Activated CD4-positive, alpha-beta memory T cell treated with anti-CD3 and anti-CD28 coated beads for 36 hours (primary cell): ENCODE results near the gene TACC2. TPM values are rescaled to one million over a fixed set of nuclear protein-coding genes. Genes with fewer than 3 reads are reported as not detected.

Experiments used
- CTCF ChIA-PET: fragments of 350-600 bp; sonication (Branson Sonifier 250); formaldehyde crosslinking; loops from one replicate; lab custom pipeline; 2021; ENCODE audit warnings: antibody characterized with exemption, inconsistent platforms; lab: Charles Lee
- POLR2A ChIA-PET: fragments of 350-600 bp; sonication (Branson Sonifier 250); formaldehyde crosslinking; loops from one replicate; lab custom pipeline; 2021; ENCODE audit warnings: antibody characterized with exemption; lab: Charles Lee
- DNase-seq: peaks from one replicate; pipeline ENCODE4 v3.0.0-alpha.2; 2020
- H3K27ac Mint-ChIP-seq: one replicate; pipeline ENCODE4 v1.8.0; 2021; ENCODE audit warnings: mixed read lengths
- H3K27me3 Mint-ChIP-seq: one replicate; pipeline ENCODE4 v1.8.0; 2021; ENCODE audit warnings: mixed read lengths
- H3K36me3 Mint-ChIP-seq: one replicate; pipeline ENCODE4 v1.8.0; 2021; ENCODE audit warnings: mixed read lengths
- H3K4me1 Mint-ChIP-seq: one replicate; pipeline ENCODE4 v1.8.0; 2021; ENCODE audit warnings: low read depth, mixed read lengths
- H3K4me3 Mint-ChIP-seq: one replicate; pipeline ENCODE4 v1.8.0; 2021; ENCODE audit warnings: mild to moderate bottlenecking, mixed read lengths
- H3K9me3 Mint-ChIP-seq: one replicate; pipeline ENCODE4 v1.8.0; 2021; ENCODE audit warnings: mixed read lengths
- intact Hi-C: fragments of 100-400 bp; cut with micrococcal nuclease; formaldehyde crosslinking; loops from one replicate; pipeline ENCODE4 v1.15.1; 2023
- total RNA-seq, 2 experiments: library from RNA; stranded (reverse); gene quantifications; one replicate each; pipeline ENCODE4 v1.2.3, GENCODE V29; 2021

The TACC2 gene
- total RNA-seq, 2 experiments from 2014 or later: not detected

DNA sequence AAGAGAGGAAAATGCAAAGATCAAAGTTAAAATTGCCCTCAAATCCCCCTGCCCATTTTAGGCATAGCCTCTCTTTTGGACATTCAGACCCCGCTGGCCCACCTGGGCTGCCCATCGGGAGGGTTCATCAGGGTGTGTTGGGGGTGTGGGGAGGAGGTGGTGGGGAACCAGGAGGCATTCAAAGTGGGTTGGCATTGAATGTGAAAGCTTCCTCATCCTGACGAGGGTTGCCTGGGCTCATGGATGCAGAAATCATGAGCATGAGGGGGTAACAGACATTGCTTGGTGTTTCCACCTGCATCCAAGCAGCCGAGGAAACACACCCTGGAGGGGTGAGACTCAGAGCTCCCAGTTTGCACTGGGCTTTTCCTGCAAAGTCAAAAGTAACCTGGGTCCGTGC lies 302.8 kb downstream of the TACC2 start:
- H3K9me3 Mint-ChIP-seq: no peaks in the 10 kb centered on the region
- no peaks in the 10 kb centered on the region for H3K36me3 Mint-ChIP-seq
- CTCF ChIA-PET: interaction anchor here (0.6 to 1.0 kb wide), 2 partner anchors 274 to 312 kb away, joined by 3 to 4 read pairs; no protein-coding TSS in a partner anchor
- H3K4me1 Mint-ChIP-seq: peaks cover 17% of the 10 kb centered on the region
- intact Hi-C loops: no loop called here
- no peak overlapping the region for H3K4me3 Mint-ChIP-seq
- no peak overlapping the region for H3K27ac Mint-ChIP-seq
- DNase-seq: no peak
- H3K27me3 Mint-ChIP-seq: peaks cover 2% of the 10 kb centered on the region
- POLR2A ChIA-PET: no interaction called here

DNA sequence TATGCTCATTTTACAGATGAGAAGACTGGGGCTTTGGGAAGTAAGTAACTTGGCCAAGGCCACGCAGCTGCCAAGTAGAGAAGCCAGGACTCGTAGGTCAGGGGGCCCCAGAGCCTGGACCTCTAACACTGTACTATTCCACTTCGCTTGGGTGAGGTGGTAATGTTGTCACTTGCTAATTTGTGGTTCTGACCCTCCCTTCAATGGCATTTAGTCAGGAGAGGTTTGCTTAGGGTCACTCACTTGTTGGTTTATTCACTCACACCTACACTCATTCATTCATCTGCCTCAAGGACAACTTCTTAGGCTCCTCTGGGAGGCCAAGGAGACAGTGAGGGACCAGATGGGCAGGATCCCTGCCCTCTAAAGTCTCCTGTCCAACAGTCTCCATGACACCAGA lies 303.4 kb downstream of the TACC2 start:
- no peak overlapping the region for H3K27ac Mint-ChIP-seq
- ChIA-PET CTCF (interaction anchor here (1.0 kb wide), 1 partner anchor 273 kb away, joined by 4 read pairs; no protein-coding TSS in a partner anchor), POLR2A (no interaction called here)
- peaks cover 17% of the 10 kb centered on the region for H3K4me1 Mint-ChIP-seq
- H3K27me3 Mint-ChIP-seq: no peaks in the 10 kb centered on the region
- no peaks in the 10 kb centered on the region for H3K36me3 Mint-ChIP-seq
- no peaks in the 10 kb centered on the region for H3K9me3 Mint-ChIP-seq
- intact Hi-C loops: no loop called here
- no peak overlapping the region for H3K4me3 Mint-ChIP-seq
- no peak for DNase-seq

DNA sequence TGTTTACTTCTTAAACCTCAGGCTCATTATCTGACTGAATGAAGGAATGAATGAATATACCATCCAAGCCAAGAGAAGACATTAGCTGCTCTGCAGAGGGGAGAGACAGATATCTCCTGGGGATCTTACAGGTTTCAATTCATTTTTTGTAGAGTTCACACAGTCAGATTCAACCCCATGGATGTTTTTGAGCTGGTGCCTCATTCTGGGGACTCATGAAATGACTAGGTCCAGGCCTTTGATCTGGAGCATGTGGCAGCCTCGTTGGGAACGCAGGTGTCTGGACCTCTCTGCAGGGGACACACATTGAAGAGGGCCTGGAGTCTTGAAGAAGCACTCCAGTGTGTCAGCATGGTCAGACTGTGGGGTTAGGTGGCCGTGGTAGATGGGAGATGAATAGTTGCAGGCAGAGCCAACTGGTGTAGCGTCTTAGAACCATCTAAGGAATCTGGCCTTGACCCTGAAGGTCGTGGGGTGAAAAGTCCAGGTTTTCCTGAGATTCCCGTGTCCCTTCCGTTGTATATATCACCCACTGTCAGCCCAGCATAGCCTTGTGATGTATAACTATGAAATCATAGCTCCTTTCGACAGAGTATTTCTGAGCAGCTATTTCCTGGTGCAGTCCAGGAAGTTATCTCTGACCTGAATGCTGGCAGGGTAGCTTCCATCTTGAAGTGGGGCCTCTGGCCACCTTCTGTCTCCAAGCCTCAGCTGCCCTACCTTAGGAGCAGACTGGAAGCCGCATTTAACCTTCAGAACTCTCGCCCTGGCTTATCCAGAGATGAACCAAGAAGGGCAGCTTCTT lies 304.4 kb downstream of the TACC2 start:
- peak; percentile 42 for DNase-seq
- Mint-ChIP-seq H3K4me3 (no peak overlapping the region), H3K27me3 (no peaks in the 10 kb centered on the region), H3K36me3 (no peaks in the 10 kb centered on the region), H3K27ac (no peak overlapping the region), H3K4me1 (peaks cover 17% of the 10 kb centered on the region), H3K9me3 (no peaks in the 10 kb centered on the region)
- intact Hi-C loops: no loop called here
- POLR2A ChIA-PET: no interaction called here
- CTCF ChIA-PET: interaction anchor here (1.1 to 6.7 kb wide), 7 partner anchors 14 to 276 kb away, joined by 3 to 178 read pairs (median 4); no protein-coding TSS in a partner anchor

DNA sequence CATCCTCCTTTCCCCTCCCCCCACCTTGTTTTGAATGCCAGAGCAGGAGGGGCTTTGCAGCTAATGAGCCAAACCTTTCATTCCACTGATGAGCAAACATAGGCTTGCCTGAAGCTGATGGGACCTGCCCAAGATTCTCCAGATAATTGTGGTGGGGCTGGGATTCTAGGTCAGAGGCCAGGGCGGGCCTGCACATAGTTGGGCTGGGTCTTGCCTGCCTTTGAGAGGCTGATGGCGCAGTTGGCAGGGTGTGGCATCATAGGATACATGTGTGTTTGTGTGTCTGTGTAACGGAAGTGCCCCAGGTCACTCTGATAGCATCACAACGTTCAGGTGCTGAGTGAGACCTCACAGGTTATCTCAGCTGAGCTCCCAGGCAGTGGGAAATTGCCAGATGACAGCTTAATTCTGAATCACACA lies 305.0 kb downstream of the TACC2 start:
- intact Hi-C loops: no loop called here
- Mint-ChIP-seq H3K4me1 (peaks cover 17% of the 10 kb centered on the region), H3K27me3 (no peaks in the 10 kb centered on the region), H3K4me3 (no peak overlapping the region), H3K9me3 (no peaks in the 10 kb centered on the region), H3K27ac (no peak overlapping the region), H3K36me3 (no peaks in the 10 kb centered on the region)
- DNase-seq: no peak
- ChIA-PET POLR2A (no interaction called here), CTCF (interaction anchor here (1.1 to 6.7 kb wide), 7 partner anchors 14 to 275 kb away, joined by 3 to 178 read pairs (median 4); no protein-coding TSS in a partner anchor)

- intact Hi-C loops: no loop called here
- POLR2A ChIA-PET: no interaction called here
- no peak for DNase-seq
- Mint-ChIP-seq H3K9me3 (no peaks in the 10 kb centered on the region), H3K27ac (no peak overlapping the region), H3K4me1 (peaks cover 16% of the 10 kb centered on the region), H3K36me3 (no peaks in the 10 kb centered on the region), H3K27me3 (no peaks in the 10 kb centered on the region), H3K4me3 (no peak overlapping the region)
- CTCF ChIA-PET: interaction anchor here (1.1 to 6.7 kb wide), 4 partner anchors 27 to 274 kb away, joined by 3 to 178 read pairs (median 39); no protein-coding TSS in a partner anchor
Measured at GRCh38 chr10:122294511-122295450, 305.8 kb downstream of the TACC2 start.

- no peaks in the 10 kb centered on the region for H3K36me3 Mint-ChIP-seq
- peaks cover 13% of the 10 kb centered on the region for H3K4me1 Mint-ChIP-seq
- H3K4me3 Mint-ChIP-seq: no peak overlapping the region
- no peaks in the 10 kb centered on the region for H3K27me3 Mint-ChIP-seq
- ChIA-PET CTCF (interaction anchor here (5.0 to 6.7 kb wide), 2 partner anchors 138 to 270 kb away, joined by 73 to 178 read pairs; no protein-coding TSS in a partner anchor), POLR2A (no interaction called here)
- intact Hi-C loops: no loop called here
- H3K9me3 Mint-ChIP-seq: no peaks in the 10 kb centered on the region
- no peak for DNase-seq
- H3K27ac Mint-ChIP-seq: no peak overlapping the region
Measured at GRCh38 chr10:122295451-122295809, 306.5 kb downstream of the TACC2 start.

DNA sequence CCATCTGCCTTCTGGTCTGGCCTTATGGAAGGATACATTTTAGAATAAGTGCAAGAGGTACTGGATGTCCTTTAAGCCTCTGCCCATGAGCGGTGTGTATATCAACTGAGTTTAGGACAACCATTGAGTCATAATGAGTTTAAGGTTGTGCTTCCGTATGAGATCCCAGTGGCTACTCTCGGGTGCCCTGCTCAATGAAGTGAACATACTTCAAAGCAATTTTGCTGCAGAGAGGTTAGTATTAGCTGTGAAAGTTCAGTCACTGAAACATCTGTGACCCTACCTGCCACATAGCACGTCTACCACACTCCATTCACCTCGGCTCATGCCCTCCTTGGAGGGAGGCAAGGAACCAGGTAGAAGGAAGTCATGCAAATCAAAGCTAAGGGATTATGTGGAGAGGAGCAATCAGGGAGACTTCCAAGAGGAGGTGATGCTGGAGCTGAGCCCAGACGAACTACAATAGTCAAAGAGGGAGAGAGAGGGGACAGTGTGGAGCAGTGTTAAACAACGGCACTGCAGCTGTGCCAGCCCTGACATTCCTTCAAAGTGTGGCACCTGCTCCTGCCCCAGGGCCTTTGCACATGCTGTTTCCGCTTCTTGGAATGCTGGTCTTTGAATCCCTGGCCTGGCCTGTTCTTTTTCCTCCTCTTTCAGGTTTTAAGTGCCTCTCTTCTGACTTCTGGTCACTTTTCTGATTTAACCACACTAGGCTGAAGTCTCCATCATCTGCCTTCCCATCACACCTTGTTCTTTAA lies 307.6 kb downstream of the TACC2 start:
- Mint-ChIP-seq H3K4me1 (peaks cover 13% of the 10 kb centered on the region), H3K9me3 (no peaks in the 10 kb centered on the region), H3K27ac (no peak overlapping the region), H3K36me3 (no peaks in the 10 kb centered on the region), H3K4me3 (no peak overlapping the region), H3K27me3 (no peaks in the 10 kb centered on the region)
- intact Hi-C loops: no loop called here
- ChIA-PET CTCF (interaction anchor here (0.9 to 6.7 kb wide), 4 partner anchors 10 to 269 kb away, joined by 3 to 178 read pairs (median 38); no protein-coding TSS in a partner anchor), POLR2A (no interaction called here)
- DNase-seq: no peak

- H3K4me3 Mint-ChIP-seq: no peak overlapping the region
- CTCF ChIA-PET: interaction anchor here (0.9 to 6.7 kb wide), 4 partner anchors 9 to 268 kb away, joined by 3 to 178 read pairs (median 38); no protein-coding TSS in a partner anchor
- POLR2A ChIA-PET: no interaction called here
- peaks cover 13% of the 10 kb centered on the region for H3K4me1 Mint-ChIP-seq
- H3K27ac Mint-ChIP-seq: no peak overlapping the region
- intact Hi-C loops: no loop called here
- no peak for DNase-seq
- H3K36me3 Mint-ChIP-seq: no peaks in the 10 kb centered on the region
- H3K9me3 Mint-ChIP-seq: no peaks in the 10 kb centered on the region
- H3K27me3 Mint-ChIP-seq: no peaks in the 10 kb centered on the region
Measured at GRCh38 chr10:122297583-122297982, 308.6 kb downstream of the TACC2 start.

GRCh38 chr10:122298206-122298597 lies 309.2 kb downstream of the TACC2 start:
- no peak overlapping the region for H3K27ac Mint-ChIP-seq
- H3K36me3 Mint-ChIP-seq: no peaks in the 10 kb centered on the region
- intact Hi-C loops: loop anchor here (1.0 kb wide), 2 partner anchors 137 to 267 kb away; no protein-coding TSS in a partner anchor
- peaks cover 9% of the 10 kb centered on the region for H3K4me1 Mint-ChIP-seq
- DNase-seq: no peak
- H3K9me3 Mint-ChIP-seq: no peaks in the 10 kb centered on the region
- POLR2A ChIA-PET: no interaction called here
- CTCF ChIA-PET: interaction anchor here (0.9 to 6.7 kb wide), 19 partner anchors 10 to 267 kb away, joined by 3 to 178 read pairs (median 5); no protein-coding TSS in a partner anchor
- no peak overlapping the region for H3K4me3 Mint-ChIP-seq
- no peaks in the 10 kb centered on the region for H3K27me3 Mint-ChIP-seq

DNA sequence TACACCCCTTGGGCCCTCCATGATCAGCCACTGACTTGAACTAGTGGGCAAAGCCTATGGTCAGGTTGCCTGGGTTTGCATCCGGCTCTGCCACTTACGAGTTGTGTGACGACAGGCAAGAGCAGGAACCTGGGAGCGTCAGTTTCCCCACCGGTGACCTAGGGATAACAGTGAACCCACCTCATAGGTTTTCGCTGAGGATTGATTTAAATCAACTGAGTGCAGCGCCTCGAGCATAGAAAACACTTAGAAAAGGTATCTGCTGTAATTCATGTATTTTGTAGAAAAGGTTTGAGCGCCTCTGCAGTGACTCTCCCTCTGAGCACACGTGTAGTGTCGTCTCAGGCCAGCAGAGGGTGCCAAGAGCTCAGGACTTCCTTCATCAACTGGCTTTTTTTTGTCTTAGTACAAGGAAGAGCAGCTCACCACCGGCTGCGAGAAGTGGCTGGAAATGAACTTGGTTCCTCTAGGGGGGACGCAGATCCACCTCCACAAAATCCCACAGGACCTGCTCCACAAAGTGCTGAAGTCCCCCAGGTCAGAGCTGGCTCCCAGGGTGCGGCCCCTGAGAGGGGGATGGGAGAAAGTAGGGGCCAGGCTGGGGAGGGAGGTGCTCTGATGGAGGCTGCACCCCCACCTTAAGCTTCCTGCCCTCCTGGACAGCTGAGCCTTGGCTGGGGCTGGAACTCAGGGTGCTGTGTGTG lies 309.8 kb downstream of the TACC2 start:
- POLR2A ChIA-PET: no interaction called here
- intact Hi-C loops: loop anchor here (1.0 kb wide), 3 partner anchors 44 to 267 kb away; no protein-coding TSS in a partner anchor
- no peaks in the 10 kb centered on the region for H3K27me3 Mint-ChIP-seq

More for the DNA sequence above, 309.8 kb downstream of the TACC2 start:
- peak; percentile 79 for DNase-seq
- H3K27ac Mint-ChIP-seq: no peak overlapping the region
- H3K9me3 Mint-ChIP-seq: no peaks in the 10 kb centered on the region
- H3K4me3 Mint-ChIP-seq: no peak overlapping the region
- CTCF ChIA-PET: interaction anchor here (0.6 to 6.7 kb wide), 30 partner anchors 9 to 267 kb away, joined by 3 to 178 read pairs (median 4); partner anchors contain the start of genes BTBD16 and PLEKHA1
- H3K36me3 Mint-ChIP-seq: no peaks in the 10 kb centered on the region
- peaks cover 7% of the 10 kb centered on the region for H3K4me1 Mint-ChIP-seq
